ENCODE data around the gene YPEL3.
"Not testable (repeated sequence)": the region's sequence is repeated elsewhere in the genome, so short reads cannot be mapped to it uniquely, and the experiment has no call there.

YPEL3 gene

DNA sequence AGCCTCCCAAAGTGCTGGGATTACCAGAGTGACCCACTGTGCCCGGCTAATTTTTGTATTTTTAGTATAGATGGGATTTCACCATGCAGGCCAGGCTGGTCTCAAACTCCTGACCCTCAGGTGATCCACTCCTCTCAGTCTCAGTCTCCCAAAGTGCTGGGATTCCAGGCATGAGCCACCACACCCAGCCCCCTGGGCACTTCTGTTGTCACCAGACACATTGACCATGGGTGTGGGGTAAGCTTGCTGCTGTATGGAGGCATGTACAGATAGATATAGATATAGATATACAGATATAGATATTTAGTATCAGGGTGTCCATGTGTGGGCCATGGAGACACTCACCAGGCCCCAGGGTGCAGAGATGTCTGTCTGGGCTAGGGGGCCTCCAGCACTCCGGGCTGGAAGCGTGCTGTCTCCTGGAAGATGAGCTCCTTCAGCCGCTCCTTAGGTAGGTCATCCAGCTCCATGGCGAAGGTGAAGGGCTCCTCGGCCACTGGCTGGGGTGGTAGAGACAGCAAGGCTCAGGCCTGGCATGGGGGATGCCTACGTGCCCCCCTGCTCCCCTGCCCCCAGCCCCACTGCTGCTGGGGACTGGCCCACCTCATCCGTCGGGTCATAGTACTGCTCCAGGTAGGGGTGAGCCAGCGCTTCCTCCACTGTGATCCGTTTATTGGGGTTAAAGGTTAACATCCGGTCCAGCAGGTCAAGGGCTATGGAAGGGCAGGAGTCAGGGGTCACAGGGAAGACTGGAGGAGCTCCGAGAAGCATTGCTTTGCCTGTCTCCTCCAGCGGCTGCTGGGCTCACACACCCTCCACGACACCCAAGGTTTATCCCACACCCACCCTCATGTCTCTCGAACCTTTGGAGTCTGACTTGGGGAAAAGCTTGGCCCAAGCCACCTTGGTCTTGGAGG lies 20.5 kb upstream of the YPEL3 start:
- Histone ChIP-seq H3K14ac (ENCODE audit: low read length) (no peak overlapping the region), H3K18ac (ENCODE audit: low read length) (no peak overlapping the region), H3K27ac (ENCODE audit: low read depth, low read length) (no peak overlapping the region), H4K91ac (ENCODE audit: low read depth, low read length) (no peak overlapping the region), H3K4ac (ENCODE audit: low read depth, low read length) (no peak overlapping the region), H3K9ac (ENCODE audit: low read length) (no peak overlapping the region), H3K79me2 (ENCODE audit: control insufficient read depth, insufficient read depth, low read length, poor library complexity) (no peaks in the 10 kb centered on the region), H3K27me3 (ENCODE audit: insufficient read depth, low read length) (no peaks in the 10 kb centered on the region), H4K8ac (ENCODE audit: low read depth, low read length) (no peak overlapping the region), H3K36me3 (ENCODE audit: control insufficient read depth in 1 of 2, insufficient read depth in 2 of 2, low read length in 2 of 2) (peaks cover 17 to 22% of the 10 kb centered on the region in 2 experiments), H3K79me1 (ENCODE audit: low read length) (no peaks in the 10 kb centered on the region), H3K4me2 (ENCODE audit: low read length) (no peak overlapping the region), H2BK12ac (ENCODE audit: low read length) (no peak overlapping the region), H3K23ac (ENCODE audit: low read length) (no peak overlapping the region), H2BK5ac (ENCODE audit: low read depth, low read length, poor library complexity) (no peak overlapping the region), H4K12ac (ENCODE audit: low read depth, low read length) (no peak overlapping the region), H2AFZ (ENCODE audit: insufficient read depth, low read length, poor library complexity) (no peak overlapping the region), H3K9me3 (ENCODE audit: insufficient read depth, low read depth, low read length) (no peaks in the 10 kb centered on the region), H2AK5ac (ENCODE audit: low read length) (no peak overlapping the region), H2BK120ac (ENCODE audit: insufficient read depth, low read length, poor library complexity) (no peak overlapping the region), H3K4me1 (ENCODE audit: control insufficient read depth in 1 of 2, insufficient read depth in 2 of 2, low read length in 2 of 2) (peaks cover 7 to 10% of the 10 kb centered on the region in 2 experiments), H3K4me3 (ENCODE audit: low read depth, low read length) (no peak overlapping the region)
- no CpG with 5 or more reads among the region's 16 CpGs for WGBS (ENCODE audit: extremely low coverage, insufficient coverage, insufficient read length)
- peak; percentile 95 for DNase-seq

DNA sequence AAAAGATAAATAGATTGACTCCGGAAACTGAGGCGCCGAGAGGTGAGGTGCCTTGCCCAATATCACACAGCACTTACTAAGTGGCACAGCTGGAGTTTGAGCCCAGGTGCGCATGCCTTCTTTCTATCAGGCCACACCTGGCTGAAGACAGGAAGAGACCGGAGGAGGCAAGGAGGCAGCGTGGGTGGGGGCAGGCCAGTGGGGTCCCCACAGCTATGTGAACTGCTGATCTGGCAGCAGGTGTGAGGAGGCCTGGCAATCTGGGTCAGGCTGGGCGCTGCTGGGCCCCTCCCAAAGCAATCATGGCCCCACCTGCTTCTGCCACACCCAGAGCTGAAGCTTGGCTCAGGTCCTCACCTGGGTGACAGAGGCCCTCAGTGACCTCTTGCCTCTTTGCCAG lies 19.2 kb upstream of the YPEL3 start:
- Histone ChIP-seq H3K9ac (ENCODE audit: low read length) (no peak overlapping the region), H4K8ac (ENCODE audit: low read depth, low read length) (no peak overlapping the region), H2BK12ac (ENCODE audit: low read length) (no peak overlapping the region), H3K4me1 (ENCODE audit: control insufficient read depth in 1 of 2, insufficient read depth in 2 of 2, low read length in 2 of 2) (peaks cover 7 to 9% of the 10 kb centered on the region in 2 experiments), H3K4me2 (ENCODE audit: low read length) (no peak overlapping the region), H3K27ac (ENCODE audit: low read depth, low read length) (no peak overlapping the region), H2BK120ac (ENCODE audit: insufficient read depth, low read length, poor library complexity) (no peak overlapping the region), H3K23ac (ENCODE audit: low read length) (no peak overlapping the region), H3K27me3 (ENCODE audit: insufficient read depth, low read length) (no peaks in the 10 kb centered on the region), H3K18ac (ENCODE audit: low read length) (no peak overlapping the region), H2BK5ac (ENCODE audit: low read depth, low read length, poor library complexity) (no peak overlapping the region), H2AK5ac (ENCODE audit: low read length) (no peak overlapping the region), H3K4me3 (ENCODE audit: low read depth, low read length) (no peak overlapping the region), H4K12ac (ENCODE audit: low read depth, low read length) (no peak overlapping the region), H3K79me1 (ENCODE audit: low read length) (no peaks in the 10 kb centered on the region), H4K91ac (ENCODE audit: low read depth, low read length) (no peak overlapping the region), H3K36me3 (ENCODE audit: control insufficient read depth in 1 of 2, insufficient read depth in 2 of 2, low read length in 2 of 2) (peaks cover 17 to 24% of the 10 kb centered on the region in 2 experiments), H2AFZ (ENCODE audit: insufficient read depth, low read length, poor library complexity) (no peak overlapping the region), H3K14ac (ENCODE audit: low read length) (no peak overlapping the region), H3K79me2 (ENCODE audit: control insufficient read depth, insufficient read depth, low read length, poor library complexity) (no peaks in the 10 kb centered on the region), H3K4ac (ENCODE audit: low read depth, low read length) (no peak overlapping the region), H3K9me3 (ENCODE audit: insufficient read depth, low read depth, low read length) (no peaks in the 10 kb centered on the region)
- peak; percentile 64 to 67 for DNase-seq
- no CpG with 5 or more reads among the region's 7 CpGs for WGBS (ENCODE audit: extremely low coverage, insufficient coverage, insufficient read length)

DNA sequence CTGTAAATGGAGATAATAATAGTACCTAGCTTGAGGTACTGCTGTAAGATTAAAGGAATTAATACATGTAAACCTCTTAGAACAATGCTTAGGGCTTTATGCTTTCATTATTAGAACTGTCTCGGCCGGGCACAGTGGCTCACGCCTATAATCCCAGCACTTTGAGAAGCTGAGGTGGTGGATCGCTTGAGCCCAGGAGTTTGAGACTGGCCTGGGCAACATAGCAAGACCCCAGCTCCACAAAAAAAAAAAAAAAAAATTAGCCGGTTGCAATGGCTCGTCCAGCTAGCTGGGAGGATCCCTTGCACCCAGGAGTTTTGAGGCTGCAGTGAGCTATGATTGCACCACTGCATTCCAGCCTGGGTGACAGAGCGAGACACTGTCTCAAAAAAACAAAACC lies 18.8 kb upstream of the YPEL3 start:
- H2BK120ac ChIP-seq (ENCODE audit: insufficient read depth, low read length, poor library complexity); H2BK12ac ChIP-seq (ENCODE audit: low read length); H3K79me2 ChIP-seq (ENCODE audit: control insufficient read depth, insufficient read depth, low read length, poor library complexity); H3K23ac ChIP-seq (ENCODE audit: low read length); H3K9ac ChIP-seq (ENCODE audit: low read length); H4K12ac ChIP-seq (ENCODE audit: low read depth, low read length); H3K27ac ChIP-seq (ENCODE audit: low read depth, low read length); DNase-seq; H2AFZ ChIP-seq (ENCODE audit: insufficient read depth, low read length, poor library complexity); H3K27me3 ChIP-seq (ENCODE audit: insufficient read depth, low read length); H3K4ac ChIP-seq (ENCODE audit: low read depth, low read length); H4K91ac ChIP-seq (ENCODE audit: low read depth, low read length); H3K4me2 ChIP-seq (ENCODE audit: low read length); H3K18ac ChIP-seq (ENCODE audit: low read length); H2BK5ac ChIP-seq (ENCODE audit: low read depth, low read length, poor library complexity); H4K8ac ChIP-seq (ENCODE audit: low read depth, low read length); H2AK5ac ChIP-seq (ENCODE audit: low read length); H3K79me1 ChIP-seq (ENCODE audit: low read length); H3K4me3 ChIP-seq (ENCODE audit: low read depth, low read length); H3K14ac ChIP-seq (ENCODE audit: low read length); H3K9me3 ChIP-seq (ENCODE audit: insufficient read depth, low read depth, low read length); H3K4me1 ChIP-seq (ENCODE audit: control insufficient read depth in 1 of 2, insufficient read depth in 2 of 2, low read length in 2 of 2): not testable (repeated sequence)
- peaks cover 17 to 24% of the 10 kb centered on the region in 2 experiments for H3K36me3 ChIP-seq (ENCODE audit: control insufficient read depth in 1 of 2, insufficient read depth in 2 of 2, low read length in 2 of 2)
- no CpG with 5 or more reads among the region's 7 CpGs for WGBS (ENCODE audit: extremely low coverage, insufficient coverage, insufficient read length)

DNA sequence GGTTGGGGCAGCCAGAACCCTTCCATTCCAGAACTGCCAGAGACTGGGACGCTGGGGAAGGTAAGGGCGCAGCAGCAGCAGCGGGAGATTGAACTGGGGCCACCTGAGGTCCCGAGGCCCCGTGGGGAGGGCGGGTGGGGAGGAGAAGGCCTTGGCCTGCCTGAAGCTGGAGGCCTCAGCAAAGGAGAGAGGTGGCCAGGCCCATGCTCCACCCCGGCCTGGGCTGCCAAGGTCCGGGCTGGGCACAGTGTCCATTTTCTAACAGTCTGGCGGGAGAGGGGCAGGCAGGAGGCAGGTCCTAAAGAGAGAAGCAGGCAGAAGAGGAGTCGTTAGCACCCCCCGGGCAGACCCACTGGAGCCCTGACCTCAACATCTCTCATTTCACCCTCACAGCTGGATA lies 18.4 kb upstream of the YPEL3 start:
- H2BK12ac ChIP-seq (ENCODE audit: low read length), result no peak overlapping the region
- no peak overlapping the region for H2BK120ac ChIP-seq (ENCODE audit: insufficient read depth, low read length, poor library complexity)
- H3K36me3 ChIP-seq (ENCODE audit: control insufficient read depth in 1 of 2, insufficient read depth in 2 of 2, low read length in 2 of 2), result peaks cover 19 to 24% of the 10 kb centered on the region in 2 experiments
- no peak overlapping the region for H2AK5ac ChIP-seq (ENCODE audit: low read length)
- no peak overlapping the region for H3K14ac ChIP-seq (ENCODE audit: low read length)
- no peaks in the 10 kb centered on the region for H3K79me1 ChIP-seq (ENCODE audit: low read length)
- no peak overlapping the region for H4K91ac ChIP-seq (ENCODE audit: low read depth, low read length)
- no peaks in the 10 kb centered on the region for H3K79me2 ChIP-seq (ENCODE audit: control insufficient read depth, insufficient read depth, low read length, poor library complexity)
- no peak overlapping the region for H2AFZ ChIP-seq (ENCODE audit: insufficient read depth, low read length, poor library complexity)
- no peaks in the 10 kb centered on the region for H3K9me3 ChIP-seq (ENCODE audit: insufficient read depth, low read depth, low read length)
- no peak overlapping the region for H2BK5ac ChIP-seq (ENCODE audit: low read depth, low read length, poor library complexity)
- no peak overlapping the region for H4K12ac ChIP-seq (ENCODE audit: low read depth, low read length)
- no peak overlapping the region for H3K18ac ChIP-seq (ENCODE audit: low read length)
- no peak overlapping the region for H3K23ac ChIP-seq (ENCODE audit: low read length)
- H3K4me2 ChIP-seq (ENCODE audit: low read length), result no peak overlapping the region
- no peak overlapping the region for H3K4ac ChIP-seq (ENCODE audit: low read depth, low read length)
- no peak overlapping the region for H3K4me3 ChIP-seq (ENCODE audit: low read depth, low read length)
- DNase-seq, result no peak
- H4K8ac ChIP-seq (ENCODE audit: low read depth, low read length), result no peak overlapping the region
- peaks cover 7 to 9% of the 10 kb centered on the region in 2 experiments for H3K4me1 ChIP-seq (ENCODE audit: control insufficient read depth in 1 of 2, insufficient read depth in 2 of 2, low read length in 2 of 2)
- H3K27ac ChIP-seq (ENCODE audit: low read depth, low read length), result no peak overlapping the region
- H3K9ac ChIP-seq (ENCODE audit: low read length), result no peak overlapping the region
- no CpG with 5 or more reads among the region's 11 CpGs for WGBS (ENCODE audit: extremely low coverage, insufficient coverage, insufficient read length)
- no peaks in the 10 kb centered on the region for H3K27me3 ChIP-seq (ENCODE audit: insufficient read depth, low read length)
